DOHH2 (cell line): ENCODE measurements around the gene NOXA1.

Experiments used
- H3F3A ChIP-seq: fragments of 200-600 bp; sonication (generic), shearing (Covaris generic); 2 replicates; pipeline ENCODE4 v1.6.0; 2016; ENCODE audit warnings: antibody characterized with exemption, mild to moderate bottlenecking; ENCODE audit not compliant: control insufficient read depth, insufficient read depth
- H3K27ac ChIP-seq: fragments of 200-600 bp; sonication (generic); 2 replicates; pipeline ENCODE4 v1.5.1; 2014; ENCODE audit warnings: low read depth, mild to moderate bottlenecking, low read length, moderate library complexity
- H3K27me3 ChIP-seq: fragments of 200-600 bp; sonication (generic); 2 replicates; pipeline ENCODE4 v1.6.1; 2014; ENCODE audit warnings: mild to moderate bottlenecking, low read length, mixed read lengths; ENCODE audit not compliant: control insufficient read depth
- H3K36me3 ChIP-seq: fragments of 200-600 bp; sonication (generic); 2 replicates; pipeline ENCODE4 v1.6.1; 2014; ENCODE audit warnings: mild to moderate bottlenecking, low read length, moderate library complexity, mixed read lengths; ENCODE audit not compliant: control insufficient read depth
- H3K4me1 ChIP-seq: fragments of 200-600 bp; sonication (generic); 2 replicates; pipeline ENCODE4 v1.6.1; 2014; ENCODE audit warnings: mild to moderate bottlenecking, low read length, mixed read lengths; ENCODE audit not compliant: control insufficient read depth
- H3K4me2 ChIP-seq: fragments of 200-600 bp; sonication (generic); 2 replicates; pipeline ENCODE4 v1.6.0; 2014; ENCODE audit warnings: mild to moderate bottlenecking, low read length, moderate library complexity
- H3K4me3 ChIP-seq: fragments of 200-600 bp; sonication (generic); 2 replicates; pipeline ENCODE4 v1.5.1; 2014; ENCODE audit warnings: mild to moderate bottlenecking, low read length, mixed read lengths
- H3K79me2 ChIP-seq: fragments of 200-600 bp; sonication (generic); 2 replicates; pipeline ENCODE4 v1.6.1; 2014; ENCODE audit warnings: mild to moderate bottlenecking, low read length, mixed read lengths; ENCODE audit not compliant: control insufficient read depth
- H3K9me2 ChIP-seq: fragments of 200-600 bp; sonication (generic); replicated peaks from 2 replicates; pipeline ENCODE4 v1.6.1; 2014; ENCODE audit warnings: mild to moderate bottlenecking, low read length, mixed read lengths; ENCODE audit not compliant: control insufficient read depth
- H3K9me3 ChIP-seq: fragments of 200-600 bp; sonication (generic); 2 replicates; pipeline ENCODE4 v1.6.1; 2014; ENCODE audit warnings: antibody characterized with exemption, low read length, mixed read lengths; ENCODE audit not compliant: control insufficient read depth, insufficient read depth
- H4K20me1 ChIP-seq: fragments of 200-600 bp; sonication (generic); 2 replicates; pipeline ENCODE4 v1.6.0; 2014; ENCODE audit warnings: low read depth, mild to moderate bottlenecking, antibody characterized with exemption, low read length, moderate library complexity; ENCODE audit not compliant: control insufficient read depth, insufficient read depth
- CTCF ChIP-seq: fragments of 200-600 bp; sonication (generic); IDR thresholded peaks from one replicate; pipeline ENCODE4 v1.5.1; 2014; ENCODE audit warnings: antibody characterized with exemption, mild to moderate bottlenecking, low read depth, low read length; ENCODE audit not compliant: poor library complexity, severe bottlenecking
- EZH2phosphoT487 ChIP-seq: fragments of 200-600 bp; sonication (generic); IDR thresholded peaks from 2 replicates; pipeline ENCODE4 v1.6.1; 2017; ENCODE audit warnings: borderline replicate concordance, mild to moderate bottlenecking, antibody characterized with exemption, low read length, moderate library complexity, mixed read lengths

The NOXA1 gene

GRCh38 chr9:137393176-137394150 lies 29.7 kb upstream of the NOXA1 start:
- Histone ChIP-seq H3K79me2 (no peaks in the 10 kb centered on the region), H3F3A (no peaks in the 10 kb centered on the region), H4K20me1 (no peaks in the 10 kb centered on the region), H3K4me3 (no peak overlapping the region), H3K36me3 (no peaks in the 10 kb centered on the region), H3K27ac (no peak overlapping the region), H3K4me1 (peaks cover 6% of the 10 kb centered on the region; the same call in 1 of the 2 replicates), H3K27me3 (no peaks in the 10 kb centered on the region), H3K9me3 (no peaks in the 10 kb centered on the region), H3K4me2 (no peak overlapping the region), H3K9me2 (no peaks in the 10 kb centered on the region)
- TF ChIP-seq CTCF (no peak), EZH2phosphoT487 (no peak)

DNA sequence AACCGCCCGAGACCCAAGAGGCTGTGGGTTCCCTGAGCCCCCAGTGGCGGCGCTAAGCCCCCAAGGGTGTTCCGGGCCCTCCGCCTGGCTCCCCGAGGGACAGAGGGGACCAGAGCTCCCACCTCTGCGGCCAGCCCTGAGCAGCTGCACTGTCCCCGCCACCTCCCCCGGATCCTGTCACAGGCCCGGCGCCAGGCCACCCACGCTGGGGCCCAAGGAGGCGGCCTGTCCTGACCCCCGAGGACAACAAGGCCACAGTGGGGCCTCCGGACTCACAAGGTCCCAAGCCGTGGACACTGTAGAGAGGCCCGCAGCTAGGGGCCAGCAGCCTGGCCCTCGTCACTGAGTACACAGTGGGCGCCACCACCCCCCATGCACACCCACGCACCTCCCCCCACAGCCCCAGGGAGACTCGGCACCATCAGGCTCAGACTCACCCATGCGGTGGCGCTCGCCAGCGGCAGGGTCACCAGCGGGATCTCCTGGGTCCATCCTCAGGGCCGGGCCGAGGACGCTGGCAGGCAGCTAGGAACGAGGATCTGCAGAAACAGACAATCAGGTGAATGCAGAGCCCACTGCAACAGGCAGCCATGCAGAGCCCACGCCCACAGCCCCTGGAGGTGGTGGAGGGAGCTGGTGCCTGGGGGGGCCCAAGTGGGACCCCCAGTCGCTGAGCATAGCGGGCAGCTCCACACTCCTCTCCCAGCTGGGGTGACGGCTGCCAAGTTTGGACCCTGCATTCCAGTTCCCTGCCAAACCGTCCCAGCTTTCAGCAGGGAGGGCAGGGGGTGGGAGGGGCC lies 28.1 kb upstream of the NOXA1 start:
- Histone ChIP-seq H3F3A (no peaks in the 10 kb centered on the region), H3K4me1 (peaks cover 13% of the 10 kb centered on the region), H3K9me2 (no peaks in the 10 kb centered on the region), H3K4me2 (no peak overlapping the region), H3K9me3 (no peaks in the 10 kb centered on the region), H3K36me3 (no peaks in the 10 kb centered on the region), H3K27me3 (no peaks in the 10 kb centered on the region), H3K4me3 (no peak overlapping the region), H3K79me2 (no peaks in the 10 kb centered on the region), H3K27ac (no peak overlapping the region), H4K20me1 (no peaks in the 10 kb centered on the region)
- TF ChIP-seq CTCF (no peak), EZH2phosphoT487 (no peak)

GRCh38 chr9:137395666-137396010 lies 27.6 kb upstream of the NOXA1 start:
- Histone ChIP-seq H3K27ac (no peak overlapping the region), H3K9me2 (no peaks in the 10 kb centered on the region), H3K9me3 (no peaks in the 10 kb centered on the region), H3K79me2 (no peaks in the 10 kb centered on the region), H3K4me2 (no peak overlapping the region), H3F3A (no peaks in the 10 kb centered on the region), H3K4me3 (no peak overlapping the region), H4K20me1 (no peaks in the 10 kb centered on the region), H3K36me3 (no peaks in the 10 kb centered on the region), H3K27me3 (no peaks in the 10 kb centered on the region), H3K4me1 (peaks cover 12% of the 10 kb centered on the region)
- no peak for TF ChIP-seq EZH2phosphoT487
- TF ChIP-seq CTCF: no peak
